Ishikawa (cell line): Measurements from ENCODE around the gene LINC01488.

Experiments used
- CEBPB ChIP-seq: IDR thresholded peaks from 2 replicates; pipeline ENCODE4 v1.6.1; 2012
- CREB1 ChIP-seq: IDR thresholded peaks from 2 replicates; pipeline ENCODE4 v1.6.1; 2012; ENCODE audit warnings: low read depth
- EGR1 ChIP-seq: IDR thresholded peaks from 2 replicates; pipeline ENCODE4 v1.6.1; 2012
- EP300 ChIP-seq: IDR thresholded peaks from 2 replicates; pipeline ENCODE4 v1.6.1; 2012; ENCODE audit warnings: borderline replicate concordance
- FOXM1 ChIP-seq: IDR thresholded peaks from 2 replicates; pipeline ENCODE4 v1.6.1; 2012; ENCODE audit warnings: low read depth, borderline replicate concordance
- NFIC ChIP-seq: IDR thresholded peaks from 2 replicates; pipeline ENCODE4 v1.6.1; 2012
- RAD21 ChIP-seq: IDR thresholded peaks from 2 replicates; pipeline ENCODE4 v1.6.1; 2012; ENCODE audit warnings: low read depth
- TAF1 ChIP-seq: IDR thresholded peaks from 2 replicates; pipeline ENCODE4 v1.6.1; 2012; ENCODE audit warnings: low read depth, mild to moderate bottlenecking
- TCF12 ChIP-seq: IDR thresholded peaks from 2 replicates; pipeline ENCODE4 v1.6.1; 2012; ENCODE audit warnings: low read depth
- TEAD4 ChIP-seq: IDR thresholded peaks from 2 replicates; pipeline ENCODE4 v1.6.1; 2012
- YY1 ChIP-seq: IDR thresholded peaks from 2 replicates; pipeline ENCODE4 v1.6.1; 2012; ENCODE audit warnings: low read depth
- ZBTB7A ChIP-seq: IDR thresholded peaks from 2 replicates; pipeline ENCODE4 v1.6.1; 2012; ENCODE audit warnings: low read depth
- TF ChIP-seq, protein P1 (sequence below): IDR thresholded peaks from 2 replicates; pipeline ENCODE4 v1.6.1; 2012
- TF ChIP-seq, protein P2 (sequence below): IDR thresholded peaks from 2 replicates; pipeline ENCODE4 v1.6.1; 2012
- TF ChIP-seq, protein P3 (sequence below): IDR thresholded peaks from 2 replicates; pipeline ENCODE4 v1.6.1; 2012; ENCODE audit warnings: low read depth, mild to moderate bottlenecking

Gene LINC01488

DNA sequence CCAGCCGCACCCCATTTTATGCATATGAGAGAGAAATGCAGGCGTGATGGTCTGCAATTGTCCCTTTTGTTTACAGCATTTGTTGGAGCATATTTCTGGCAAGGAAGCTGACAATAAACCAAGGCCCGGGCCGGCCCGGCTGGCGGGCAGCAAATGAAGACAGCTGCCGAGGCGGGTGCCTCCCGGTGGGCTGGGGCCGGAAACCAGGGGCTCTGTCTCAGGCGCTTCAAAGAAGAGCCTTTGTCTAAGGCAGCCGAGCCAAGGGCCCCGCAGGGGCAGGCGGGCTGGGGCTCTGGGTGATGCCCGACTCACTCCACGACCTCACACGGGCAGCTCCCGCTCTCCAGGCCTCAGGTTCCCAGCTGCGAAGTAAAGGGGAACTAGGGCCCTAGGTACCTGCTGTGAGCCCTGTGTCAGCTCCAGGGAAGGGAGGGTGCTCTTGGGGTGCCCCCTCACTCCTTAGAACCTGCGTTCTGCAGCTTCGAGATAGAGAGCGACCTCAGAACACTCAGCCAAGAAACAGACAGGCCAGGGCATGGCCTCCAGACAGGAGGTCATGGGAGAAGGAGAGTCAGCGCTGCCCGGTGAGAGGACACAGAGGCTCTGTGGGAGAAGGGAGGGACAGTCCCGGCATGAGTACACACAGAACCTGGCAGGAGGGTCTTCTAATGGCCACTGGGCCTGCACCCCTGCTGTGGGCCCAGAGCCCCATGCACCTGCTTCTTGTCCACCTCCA is 2.4 kb downstream of the LINC01488 start:
- TF ChIP-seq ZBTB7A = no peak
- no peak for TF ChIP-seq NFIC
- TF ChIP-seq, protein P1, sequence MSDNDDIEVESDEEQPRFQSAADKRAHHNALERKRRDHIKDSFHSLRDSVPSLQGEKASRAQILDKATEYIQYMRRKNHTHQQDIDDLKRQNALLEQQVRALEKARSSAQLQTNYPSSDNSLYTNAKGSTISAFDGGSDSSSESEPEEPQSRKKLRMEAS = no peak
- no peak for TF ChIP-seq FOXM1
- no peak for TF ChIP-seq YY1
- TF ChIP-seq EP300 = no peak
- TF ChIP-seq CREB1 = no peak
- TF ChIP-seq TAF1 = no peak
- no peak for TF ChIP-seq RAD21
- TF ChIP-seq, protein P2, sequence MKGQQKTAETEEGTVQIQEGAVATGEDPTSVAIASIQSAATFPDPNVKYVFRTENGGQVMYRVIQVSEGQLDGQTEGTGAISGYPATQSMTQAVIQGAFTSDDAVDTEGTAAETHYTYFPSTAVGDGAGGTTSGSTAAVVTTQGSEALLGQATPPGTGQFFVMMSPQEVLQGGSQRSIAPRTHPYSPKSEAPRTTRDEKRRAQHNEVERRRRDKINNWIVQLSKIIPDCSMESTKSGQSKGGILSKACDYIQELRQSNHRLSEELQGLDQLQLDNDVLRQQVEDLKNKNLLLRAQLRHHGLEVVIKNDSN = no peak
- TF ChIP-seq, protein P3, sequence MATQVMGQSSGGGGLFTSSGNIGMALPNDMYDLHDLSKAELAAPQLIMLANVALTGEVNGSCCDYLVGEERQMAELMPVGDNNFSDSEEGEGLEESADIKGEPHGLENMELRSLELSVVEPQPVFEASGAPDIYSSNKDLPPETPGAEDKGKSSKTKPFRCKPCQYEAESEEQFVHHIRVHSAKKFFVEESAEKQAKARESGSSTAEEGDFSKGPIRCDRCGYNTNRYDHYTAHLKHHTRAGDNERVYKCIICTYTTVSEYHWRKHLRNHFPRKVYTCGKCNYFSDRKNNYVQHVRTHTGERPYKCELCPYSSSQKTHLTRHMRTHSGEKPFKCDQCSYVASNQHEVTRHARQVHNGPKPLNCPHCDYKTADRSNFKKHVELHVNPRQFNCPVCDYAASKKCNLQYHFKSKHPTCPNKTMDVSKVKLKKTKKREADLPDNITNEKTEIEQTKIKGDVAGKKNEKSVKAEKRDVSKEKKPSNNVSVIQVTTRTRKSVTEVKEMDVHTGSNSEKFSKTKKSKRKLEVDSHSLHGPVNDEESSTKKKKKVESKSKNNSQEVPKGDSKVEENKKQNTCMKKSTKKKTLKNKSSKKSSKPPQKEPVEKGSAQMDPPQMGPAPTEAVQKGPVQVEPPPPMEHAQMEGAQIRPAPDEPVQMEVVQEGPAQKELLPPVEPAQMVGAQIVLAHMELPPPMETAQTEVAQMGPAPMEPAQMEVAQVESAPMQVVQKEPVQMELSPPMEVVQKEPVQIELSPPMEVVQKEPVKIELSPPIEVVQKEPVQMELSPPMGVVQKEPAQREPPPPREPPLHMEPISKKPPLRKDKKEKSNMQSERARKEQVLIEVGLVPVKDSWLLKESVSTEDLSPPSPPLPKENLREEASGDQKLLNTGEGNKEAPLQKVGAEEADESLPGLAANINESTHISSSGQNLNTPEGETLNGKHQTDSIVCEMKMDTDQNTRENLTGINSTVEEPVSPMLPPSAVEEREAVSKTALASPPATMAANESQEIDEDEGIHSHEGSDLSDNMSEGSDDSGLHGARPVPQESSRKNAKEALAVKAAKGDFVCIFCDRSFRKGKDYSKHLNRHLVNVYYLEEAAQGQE = no peak
- no peak for TF ChIP-seq TCF12

DNA sequence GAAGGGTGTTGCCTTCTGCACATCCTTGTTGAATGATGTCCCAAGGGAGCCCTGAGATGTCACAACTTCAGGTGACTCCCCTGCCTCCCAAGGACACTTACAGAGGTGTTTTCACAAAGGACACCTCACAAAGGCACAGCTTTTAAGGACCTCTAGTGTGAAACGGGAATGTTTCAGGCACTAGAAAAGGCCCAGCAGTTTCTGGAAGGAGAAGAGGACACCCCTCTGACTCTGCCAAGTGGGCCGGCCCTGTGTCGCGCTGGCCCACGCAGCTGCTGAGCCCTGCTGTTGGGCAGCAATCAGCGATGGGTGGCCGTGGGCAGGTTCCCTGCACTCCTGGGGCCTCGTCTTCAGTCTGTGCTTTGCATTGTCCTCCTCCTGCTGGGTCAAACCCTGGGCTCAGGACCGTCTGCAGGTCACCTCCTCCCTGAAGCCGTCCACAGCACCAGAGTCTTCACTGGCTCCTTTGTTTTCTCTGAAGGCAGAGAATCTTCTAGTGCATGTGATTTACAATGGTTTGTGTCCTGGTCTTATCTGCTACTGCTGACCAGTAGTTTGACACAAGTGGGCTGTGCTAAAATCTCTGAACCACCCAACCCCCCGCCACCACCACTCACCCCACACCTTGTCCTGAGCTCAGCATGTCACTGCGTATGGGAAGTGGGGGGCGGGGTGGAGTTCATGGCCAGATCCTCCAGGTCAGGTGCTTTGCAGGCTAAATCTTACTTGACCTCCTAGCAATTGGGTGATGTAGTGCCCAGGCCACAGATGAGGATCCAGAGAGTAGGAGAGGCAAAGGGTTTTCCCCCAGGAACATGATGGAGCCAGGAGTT is 3.2 kb downstream of the LINC01488 start:
- TF ChIP-seq TCF12 (no peak), CEBPB (no peak), CREB1 (no peak), TEAD4 (no peak), ZBTB7A (no peak), RAD21 (no peak), EGR1 (no peak), FOXM1 (no peak), TAF1 (no peak), NFIC (no peak)
- TF ChIP-seq, protein P1 = no peak
- TF ChIP-seq, protein P3 = no peak

- no peak for TF ChIP-seq CREB1
- TF ChIP-seq, protein P1 = no peak
- no peak for TF ChIP-seq YY1
- TF ChIP-seq, protein P2 = no peak
- no peak for TF ChIP-seq TCF12
These were observed 4.0 kb downstream of the LINC01488 start for GRCh38 chr11:69485337-69486041.

DNA sequence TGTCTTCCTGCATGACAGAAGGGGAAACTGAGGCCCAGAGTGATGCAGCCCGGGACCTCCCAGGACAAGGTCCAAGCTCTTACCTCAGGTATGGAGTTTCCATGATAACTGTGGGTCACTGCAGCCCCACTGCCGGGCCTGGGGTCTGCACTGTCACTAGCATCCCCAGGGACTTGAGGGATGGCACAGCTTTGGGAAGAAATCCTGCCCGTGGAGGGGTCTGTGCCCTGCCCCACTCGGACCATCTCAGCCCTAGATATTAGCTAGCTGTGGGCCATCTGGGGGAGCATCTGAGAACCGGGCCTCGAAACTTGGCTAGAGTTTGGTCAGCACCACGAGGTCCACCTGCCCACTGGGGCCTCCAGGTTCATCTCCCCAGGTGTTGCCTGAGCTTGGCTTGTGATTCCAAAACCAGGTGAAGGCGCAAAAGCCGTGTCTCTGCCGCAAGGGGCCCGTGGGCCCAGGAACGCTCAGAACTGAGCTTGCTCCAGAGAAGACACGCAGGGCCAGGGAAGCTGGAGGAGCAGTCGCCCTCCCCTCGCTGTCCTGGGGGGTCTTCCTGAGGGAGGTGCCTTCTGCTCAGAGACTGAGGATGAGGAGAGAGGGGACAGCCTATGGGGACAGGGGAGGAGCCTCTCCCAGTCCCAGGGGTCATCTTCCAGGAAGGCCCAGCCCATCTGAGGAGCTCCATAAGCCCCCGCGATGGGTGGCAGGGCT is 4.8 kb downstream of the LINC01488 start:
- TF ChIP-seq, protein P1 = no peak
- TF ChIP-seq ZBTB7A (no peak), EGR1 (no peak), CREB1 (no peak), TAF1 (no peak), EP300 (no peak), FOXM1 (no peak), RAD21 (no peak), CEBPB (no peak), TEAD4 (no peak), TCF12 (no peak), NFIC (no peak)
- TF ChIP-seq, protein P2 = no peak
- TF ChIP-seq, protein P3 = no peak
